GM12875 (cell line): ENCODE data around the gene SFXN1.

ENCODE experiments used
- H3K4me3 ChIP-seq: one replicate; pipeline ENCODE4 v1.5.1; 2011; ENCODE audit warnings: low read depth, low read length, control low read depth
- CTCF ChIP-seq: IDR thresholded peaks from 2 replicates; pipeline ENCODE4 v1.5.1; 2011; ENCODE audit warnings: low read depth, mild to moderate bottlenecking, control low read depth, inconsistent platforms, low read length, moderate library complexity, borderline replicate concordance; ENCODE audit not compliant: insufficient read depth

The SFXN1 gene

GRCh38 chr5:175478384-175479124, at the start of gene SFXN1:
SFXN1 (plus strand) TSS chr5:175478560; CDS start chr5:175492104, 13,544 bp downstream.
- TF ChIP-seq CTCF: no peak
- H3K4me3 ChIP-seq: peak within 1 kb of the TSS; percentile 93

GRCh38 chr5:175434800-175435199, 43.6 kb upstream of the SFXN1 start:
- TF ChIP-seq CTCF: no peak
- H3K4me3 ChIP-seq: no peak overlapping the region

- H3K4me3 ChIP-seq: no peak overlapping the region
- TF ChIP-seq CTCF: no peak
Observed at GRCh38 chr5:175436359-175436758, 42.0 kb upstream of the SFXN1 start.

GRCh38 chr5:175438234-175438857, 40.0 kb upstream of the SFXN1 start:
- no peak for TF ChIP-seq CTCF
- H3K4me3 ChIP-seq: no peak overlapping the region

GRCh38 chr5:175443514-175444059, 34.8 kb upstream of the SFXN1 start:
- no peak overlapping the region for H3K4me3 ChIP-seq
- TF ChIP-seq CTCF: no peak

GRCh38 chr5:175444060-175444904, 34.1 kb upstream of the SFXN1 start, which contains the start of gene DRD1:
DRD1 (minus strand) TSS chr5:175444182; CDS start chr5:175443099, 1,083 bp downstream.
- TF ChIP-seq CTCF: peak; percentile 80
- no peak within 1 kb of the TSS for H3K4me3 ChIP-seq
